B cell (primary cell): ENCODE data around the gene DEFB131A. TPM values are rescaled to one million over a fixed set of nuclear protein-coding genes. Genes with fewer than 3 reads are reported as not detected.
"Not testable (repeated sequence)": the region's sequence is repeated elsewhere in the genome, so short reads cannot be mapped to it uniquely, and the experiment has no call there.

Experiments
- ATAC-seq: fragments of 200-7000 bp; cut with Tn5 transposase; one replicate; pipeline ENCODE4 v1.10.0; 2021; ENCODE audit warnings: low read depth, mild to moderate bottlenecking, moderate number of reproducible peaks, moderate library complexity
- CTCF ChIA-PET: fragments of 350-600 bp; sonication (Branson Sonifier 250); formaldehyde crosslinking; loops from one replicate; lab custom pipeline; 2021; ENCODE audit warnings: antibody characterized with exemption, inconsistent platforms; lab: Charles Lee
- POLR2A ChIA-PET: fragments of 350-600 bp; sonication (Branson Sonifier 250); formaldehyde crosslinking; loops from one replicate; lab custom pipeline; 2021; ENCODE audit warnings: antibody characterized with exemption; lab: Charles Lee
- DNase-seq: peaks from one replicate; pipeline ENCODE4 v3.0.0; 2013
- H2AFZ ChIP-seq: 2 replicates; pipeline ENCODE4 v1.6.1; 2012; ENCODE audit warnings: mild to moderate bottlenecking, low read depth, low read length; ENCODE audit not compliant: insufficient read depth, poor library complexity, severe bottlenecking
- H3K27ac ChIP-seq, 2 donors: 1 replicate in 1 of 2; 2 replicates in 1 of 2; pipeline ENCODE4 v1.5.1; 2012 to 2013; ENCODE audit warnings: low read length in 2 of 2, mild to moderate bottlenecking in 2 of 2, moderate library complexity in 1 of 2
- H3K27me3 ChIP-seq, 4 experiments: fragments of 200-600 bp in 1 of 4; sonication (generic) in 1 of 4; replicated peaks in 1 of 4; 1 replicate in 2 of 4; 2 replicates in 2 of 4; pipeline versions ENCODE4 v1.6.1 to v1.7.0; 2013 to 2016; ENCODE audit warnings: low read length in 3 of 4, mild to moderate bottlenecking in 2 of 4, mixed read lengths in 1 of 4, moderate library complexity in 1 of 4; ENCODE audit not compliant: insufficient read depth in 4 of 4, control insufficient read depth in 3 of 4; ENCODE audit errors: control extremely low read depth in 1 of 4
- H3K36me3 ChIP-seq, 2 experiments: replicated peaks in 1 of 2; 1 replicate in 1 of 2; 2 replicates in 1 of 2; pipeline versions ENCODE4 v1.6.1 to v1.7.1; 2013; ENCODE audit warnings: low read length in 1 of 2; ENCODE audit not compliant: insufficient read depth in 2 of 2, control insufficient read depth in 1 of 2; ENCODE audit errors: control extremely low read depth in 1 of 2, extremely low read depth in 1 of 2
- H3K4me1 ChIP-seq, 2 donors: fragments of 200-600 bp in 1 of 2; sonication (generic) in 1 of 2; 1 replicate in 1 of 2; 2 replicates in 1 of 2; pipeline versions ENCODE4 v1.5.1 to v1.6.1; 2013 to 2017; ENCODE audit warnings: low read length in 2 of 2; ENCODE audit not compliant: control insufficient read depth in 2 of 2, insufficient read depth in 2 of 2
- H3K4me2 ChIP-seq: replicated peaks from 2 replicates; pipeline ENCODE3; 2012; ENCODE audit warnings: mild to moderate bottlenecking, low read depth, low read length; ENCODE audit not compliant: poor library complexity, severe bottlenecking
- H3K4me3 ChIP-seq, 5 experiments: fragments of 200-600 bp in 1 of 5; sonication (generic) in 1 of 5; 1 replicate in 3 of 5; 2 replicates in 2 of 5; pipeline versions ENCODE4 v1.5.1 to v1.7.0; 2011 to 2016; ENCODE audit warnings: low read length in 4 of 5, mild to moderate bottlenecking in 4 of 5, low read depth in 2 of 5, control low read depth in 1 of 5, moderate library complexity in 1 of 5; ENCODE audit not compliant: insufficient read depth in 1 of 5; ENCODE audit errors: control extremely low read depth in 1 of 5, extremely low read depth in 1 of 5
- H3K79me2 ChIP-seq: fragments of 200-600 bp; sonication (generic); one replicate; pipeline ENCODE4 v1.6.0; 2016; ENCODE audit warnings: low read length; ENCODE audit not compliant: control insufficient read depth, insufficient read depth
- H3K9ac ChIP-seq: fragments of 200-600 bp; sonication (generic); 2 replicates; pipeline ENCODE4 v1.6.1; 2017; ENCODE audit warnings: mild to moderate bottlenecking, low read length, moderate library complexity
- H3K9me3 ChIP-seq, 3 donors: one replicate each; pipeline versions ENCODE4 v1.6.1 to v1.7.1; 2013; ENCODE audit warnings: low read length in 2 of 3; ENCODE audit not compliant: control insufficient read depth in 2 of 3, insufficient read depth in 1 of 3; ENCODE audit errors: control extremely low read depth in 1 of 3
- H4K20me1 ChIP-seq: 2 replicates; pipeline ENCODE4 v1.6.0; 2012; ENCODE audit warnings: mild to moderate bottlenecking, low read length; ENCODE audit not compliant: insufficient read depth, control insufficient read depth, poor library complexity, severe bottlenecking
- H3K27ac Mint-ChIP-seq: one replicate; pipeline ENCODE4 v1.8.0; 2021; ENCODE audit warnings: mixed read lengths
- H3K27me3 Mint-ChIP-seq: one replicate; pipeline ENCODE4 v1.8.0; 2021; ENCODE audit warnings: mixed read lengths
- H3K4me1 Mint-ChIP-seq: one replicate; pipeline ENCODE4 v1.8.0; 2021; ENCODE audit warnings: mixed read lengths
- H3K4me3 Mint-ChIP-seq: one replicate; pipeline ENCODE4 v1.8.0; 2021; ENCODE audit warnings: mixed read lengths
- H3K9me3 Mint-ChIP-seq: one replicate; pipeline ENCODE4 v1.8.0; 2022; ENCODE audit warnings: mixed read lengths; ENCODE audit not compliant: insufficient read depth
- WGBS: methylation state at CpG from one replicate; pipeline ENCODE4 v1.1.5; 2013; ENCODE audit warnings: missing lambda C conversion rate; ENCODE audit not compliant: insufficient coverage; 5-methylcytosine and 5-hydroxymethylcytosine counted together
- intact Hi-C: fragments of 100-400 bp; cut with micrococcal nuclease; formaldehyde crosslinking; loops from one replicate; pipeline ENCODE4 v1.10.0; 2022
- polyA plus RNA-seq: library from polyadenylated mRNA; depleted of rRNA; stranded (reverse); fragments of >200 nt; gene quantifications from 2 replicates; pipeline ENCODE4 v1.2.3, GENCODE V29; 2012
- total RNA-seq, 2 donors: library from RNA; stranded (reverse); fragments of 120-200 nt in 1 of 2; gene quantifications; 1 replicate in 1 of 2; 2 replicates in 1 of 2; pipeline versions ENCODE4 v1.2.3 to v1.2.4, GENCODE V29; 2013 to 2022

The DEFB131A gene
- total and polyA plus RNA-seq, 2 donors (not counting 1 experiment from before 2014, with no cell fraction given), result not detected

- H3K4me1 Mint-ChIP-seq, H3K36me3 ChIP-seq, H3K4me1 ChIP-seq, POLR2A ChIA-PET, H4K20me1 ChIP-seq, H3K9ac ChIP-seq, H3K4me2 ChIP-seq, H3K27me3 ChIP-seq, H2AFZ ChIP-seq, intact Hi-C loops, H3K27ac Mint-ChIP-seq, ATAC-seq, H3K27ac ChIP-seq, H3K4me3 Mint-ChIP-seq, CTCF ChIA-PET, H3K9me3 ChIP-seq, H3K9me3 Mint-ChIP-seq, DNase-seq, H3K79me2 ChIP-seq, H3K4me3 ChIP-seq, H3K27me3 Mint-ChIP-seq: not testable (repeated sequence)
- no CpG with 5 or more reads among the region's 1 CpG for WGBS
These were observed 14.2 kb upstream of the DEFB131A start for GRCh38 chr4:9430061-9430460.

DNA sequence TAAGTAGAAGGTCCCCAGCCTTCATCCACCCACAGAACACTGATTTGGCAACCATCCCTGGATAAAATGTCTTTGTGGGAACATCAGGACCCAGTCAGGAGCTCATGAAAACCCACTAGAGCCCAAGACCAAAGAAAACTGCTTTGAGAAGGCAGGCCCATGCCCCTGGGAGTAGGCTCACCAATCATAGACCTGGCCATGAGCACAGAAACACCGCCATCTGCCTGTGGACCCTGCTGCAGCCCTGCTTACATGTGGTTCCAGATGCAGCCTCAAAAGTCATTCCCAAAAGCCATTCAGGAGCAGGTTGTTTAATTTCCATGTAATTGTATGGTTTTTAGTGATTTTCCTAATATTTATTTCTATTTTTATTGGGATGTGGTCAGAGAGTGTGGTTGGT, 10.9 kb upstream of the DEFB131A start:
- H3K4me3 ChIP-seq, H3K27ac Mint-ChIP-seq, ATAC-seq, DNase-seq, H4K20me1 ChIP-seq, H3K79me2 ChIP-seq, H2AFZ ChIP-seq, POLR2A ChIA-PET, H3K27ac ChIP-seq, H3K9ac ChIP-seq, H3K9me3 Mint-ChIP-seq, H3K27me3 Mint-ChIP-seq, H3K36me3 ChIP-seq, H3K9me3 ChIP-seq, H3K4me3 Mint-ChIP-seq, H3K4me1 ChIP-seq, H3K4me2 ChIP-seq, H3K27me3 ChIP-seq, CTCF ChIA-PET, H3K4me1 Mint-ChIP-seq, intact Hi-C loops: not testable (repeated sequence)
- no CpG with 5 or more reads among the region's 1 CpG for WGBS

DNA sequence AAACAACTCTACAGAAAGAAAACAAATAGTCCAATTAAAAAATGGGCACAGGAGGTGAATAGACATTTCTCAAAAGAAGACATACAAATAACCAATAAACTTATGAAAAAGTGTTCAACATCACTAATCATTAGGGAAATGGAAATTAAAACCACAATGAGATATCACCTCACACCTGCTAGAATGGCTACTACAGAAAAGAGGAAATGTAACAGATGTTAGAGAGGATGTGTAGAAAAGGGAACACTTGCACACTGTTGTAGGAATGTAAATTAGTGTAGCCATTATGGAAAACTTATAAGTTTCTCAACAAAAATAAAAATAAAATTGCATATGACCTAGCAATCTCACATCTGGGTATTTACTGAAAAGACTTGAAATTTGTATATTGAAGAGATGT, 7.5 kb upstream of the DEFB131A start:
- H4K20me1 ChIP-seq, H2AFZ ChIP-seq, H3K27me3 ChIP-seq, H3K9ac ChIP-seq, H3K4me1 ChIP-seq, H3K36me3 ChIP-seq, DNase-seq, H3K4me3 Mint-ChIP-seq, POLR2A ChIA-PET, H3K79me2 ChIP-seq, H3K27ac Mint-ChIP-seq, H3K27me3 Mint-ChIP-seq, H3K4me2 ChIP-seq, H3K4me1 Mint-ChIP-seq, H3K4me3 ChIP-seq, CTCF ChIA-PET, H3K9me3 ChIP-seq, intact Hi-C loops, H3K27ac ChIP-seq, ATAC-seq, H3K9me3 Mint-ChIP-seq: not testable (repeated sequence)

DNA sequence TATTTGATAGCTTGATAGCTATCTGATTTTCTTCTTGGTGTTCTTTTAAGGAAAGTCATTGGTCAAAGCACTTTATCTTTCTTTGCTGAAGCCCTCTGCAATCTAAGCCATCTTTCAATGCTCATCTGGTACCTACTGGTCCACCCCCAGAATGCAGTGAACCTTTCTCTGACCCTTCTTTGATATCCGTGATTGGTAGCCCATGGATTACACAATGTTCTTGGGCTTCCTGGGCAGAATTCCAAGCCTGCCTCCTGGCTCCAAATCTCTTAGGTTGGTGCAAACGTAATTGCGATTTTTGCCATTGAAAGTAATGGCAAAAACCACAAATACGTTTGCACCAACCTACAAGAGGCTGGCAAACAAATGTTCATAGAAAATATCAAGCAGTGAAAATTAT, 1.9 kb upstream of the DEFB131A start:
- H3K4me2 ChIP-seq, H3K4me3 ChIP-seq, H3K9me3 ChIP-seq, POLR2A ChIA-PET, H3K9ac ChIP-seq, H3K27ac ChIP-seq, intact Hi-C loops, H3K4me3 Mint-ChIP-seq, H3K4me1 ChIP-seq, H3K27me3 Mint-ChIP-seq, H2AFZ ChIP-seq, CTCF ChIA-PET, H3K36me3 ChIP-seq, H3K27me3 ChIP-seq, DNase-seq, H3K4me1 Mint-ChIP-seq, H3K27ac Mint-ChIP-seq, ATAC-seq, H3K9me3 Mint-ChIP-seq, H4K20me1 ChIP-seq, H3K79me2 ChIP-seq: not testable (repeated sequence)
- WGBS, result no CpG with 5 or more reads among the region's 4 CpGs
